Inferior parietal cortex (tissue), 1 donor: ENCODE data around the gene QSOX1.
"Not testable (repeated sequence)": the region's sequence is repeated elsewhere in the genome, so short reads cannot be mapped to it uniquely, and the experiment has no call there.

Experiments used
- DNase-seq: peaks from one replicate; pipeline ENCODE4 v3.0.0-alpha.2; 2016; ENCODE audit errors: extremely low spot score

QSOX1 gene

GRCh38 chr1:180190091-180190490 lies 35.4 kb downstream of the QSOX1 start:
- DNase-seq, result no peak

- no peak for DNase-seq
Measured at GRCh38 chr1:180192172-180192571, 37.5 kb downstream of the QSOX1 start.

- DNase-seq, result no peak
Measured at GRCh38 chr1:180193141-180194047, 38.7 kb downstream of the QSOX1 start.

GRCh38 chr1:180194048-180194425 lies 39.4 kb downstream of the QSOX1 start:
- DNase-seq, result no peak

GRCh38 chr1:180194546-180195207 lies 40.0 kb downstream of the QSOX1 start:
- DNase-seq, result no peak

- DNase-seq, result no peak
Measured at GRCh38 chr1:180195401-180195800, 40.7 kb downstream of the QSOX1 start.

GRCh38 chr1:180195916-180196315 lies 41.2 kb downstream of the QSOX1 start:
- DNase-seq, result no peak

GRCh38 chr1:180196436-180197003 lies 41.9 kb downstream of the QSOX1 start:
- no peak for DNase-seq

GRCh38 chr1:180197231-180197630 lies 42.6 kb downstream of the QSOX1 start:
- no peak for DNase-seq

- no peak for DNase-seq
Measured at GRCh38 chr1:180198196-180198595, 43.5 kb downstream of the QSOX1 start.

- no peak for DNase-seq
Measured at GRCh38 chr1:180198611-180199010, 43.9 kb downstream of the QSOX1 start.

- DNase-seq, result no peak
Measured at GRCh38 chr1:180199018-180199417, 44.3 kb downstream of the QSOX1 start.

- DNase-seq, result no peak
Measured at GRCh38 chr1:180201451-180202200, 47.0 kb downstream of the QSOX1 start.

- DNase-seq, result not testable (repeated sequence)
Measured at GRCh38 chr1:180202588-180202987, 47.9 kb downstream of the QSOX1 start.

- DNase-seq, result no peak
Measured at GRCh38 chr1:180204231-180204630, 49.6 kb downstream of the QSOX1 start.

- no peak for DNase-seq
Measured at GRCh38 chr1:180206581-180206980, 51.9 kb downstream of the QSOX1 start.

GRCh38 chr1:180208264-180208663 lies 53.6 kb downstream of the QSOX1 start:
- DNase-seq, result no peak

GRCh38 chr1:180210008-180210620 lies 55.4 kb downstream of the QSOX1 start:
- no peak for DNase-seq

GRCh38 chr1:180211156-180211859 lies 56.6 kb downstream of the QSOX1 start:
- no peak for DNase-seq

GRCh38 chr1:180211860-180212229 lies 57.2 kb downstream of the QSOX1 start:
- no peak for DNase-seq
